SK-N-SH (cell line): ENCODE measurements around the gene SDF2L1. TPM values are rescaled to one million over a fixed set of nuclear protein-coding genes. Genes with fewer than 3 reads are reported as not detected.

Experiments
- CTCF ChIA-PET: fragments of 300-600, 350-600 bp; formaldehyde crosslinking; extraction: SDS; loops from one replicate; lab custom pipeline; 2021; lab: Yijun Ruan, JAX
- POLR2A ChIA-PET: fragments of 350-600 bp; sonication (Branson Sonifier 250); formaldehyde crosslinking; extraction: SDS; loops from one replicate; lab custom pipeline; 2020; ENCODE audit warnings: antibody characterized with exemption, inconsistent platforms; lab: Yijun Ruan, JAX
- DNase-seq: peaks from one replicate; pipeline ENCODE4 v3.0.0; 2012
- H2AFZ ChIP-seq: fragments of 200-600 bp; sonication (generic); 2 replicates; pipeline ENCODE4 v1.8.1; 2016; ENCODE audit warnings: antibody characterized with exemption, mild to moderate bottlenecking, low read depth
- H3F3A ChIP-seq: fragments of 200-600 bp; sonication (generic); replicated peaks from 2 replicates; pipeline ENCODE3; 2016; ENCODE audit warnings: antibody characterized with exemption, mild to moderate bottlenecking; ENCODE audit not compliant: insufficient read depth
- H3K27ac ChIP-seq, 2 experiments: fragments of 200-500 bp in 1 of 2; fragments of 200-600 bp in 1 of 2; sonication (Bioruptor generic) in 1 of 2; sonication (generic), shearing (Covaris generic) in 1 of 2; 2 replicates each; pipeline versions ENCODE4 v1.5.1 to v1.6.1; 2014 to 2016; ENCODE audit warnings: low read depth in 2 of 2, inconsistent platforms in 1 of 2, low read length in 1 of 2, mild to moderate bottlenecking in 1 of 2, mixed read lengths in 1 of 2
- H3K27me3 ChIP-seq: fragments of 200-600 bp; sonication (generic), shearing (Covaris generic); 2 replicates; pipeline ENCODE4 v1.6.1; 2016; ENCODE audit warnings: mixed run types; ENCODE audit not compliant: insufficient read depth
- H3K36me3 ChIP-seq, 2 experiments: fragments of 200-500 bp in 1 of 2; fragments of 200-600 bp in 1 of 2; sonication (Bioruptor generic) in 1 of 2; sonication (generic) in 1 of 2; replicated peaks in 1 of 2; 2 replicates each; pipeline versions ENCODE3 to v1.5.1; 2014 to 2016; ENCODE audit warnings: low read length in 1 of 2, mild to moderate bottlenecking in 1 of 2; ENCODE audit not compliant: insufficient read depth in 2 of 2, control insufficient read depth in 1 of 2
- H3K4me1 ChIP-seq, 2 experiments: fragments of 200-500 bp in 1 of 2; fragments of 200-600 bp in 1 of 2; sonication (Bioruptor generic) in 1 of 2; sonication (generic), shearing (Covaris generic) in 1 of 2; 2 replicates each; pipeline versions ENCODE4 v1.5.1 to v1.6.1; 2014 to 2016; ENCODE audit warnings: low read depth in 1 of 2, low read length in 1 of 2, mixed run types in 1 of 2; ENCODE audit not compliant: insufficient read depth in 2 of 2, control insufficient read depth in 1 of 2
- H3K4me2 ChIP-seq: fragments of 200-600 bp; sonication (generic), shearing (Covaris generic); 2 replicates; pipeline ENCODE4 v1.6.1; 2017; ENCODE audit warnings: mixed run types
- H3K4me3 ChIP-seq, 2 experiments: fragments of 200-500 bp in 1 of 2; fragments of 200-600 bp in 1 of 2; sonication (Bioruptor generic) in 1 of 2; sonication (generic), shearing (Covaris generic) in 1 of 2; 2 replicates each; pipeline versions ENCODE4 v1.5.1 to v1.8.1; 2014 to 2016; ENCODE audit warnings: low read depth in 2 of 2, inconsistent platforms in 1 of 2, low read length in 1 of 2, mild to moderate bottlenecking in 1 of 2, mixed read lengths in 1 of 2, moderate library complexity in 1 of 2
- H3K79me2 ChIP-seq: fragments of 200-600 bp; sonication (generic); 2 replicates; pipeline ENCODE4 v1.8.1; 2017; ENCODE audit warnings: mild to moderate bottlenecking; ENCODE audit not compliant: insufficient read depth
- H3K9ac ChIP-seq: fragments of 200-600 bp; sonication (generic); 2 replicates; pipeline ENCODE4 v1.6.1; 2017; ENCODE audit warnings: mixed run types
- H3K9me2 ChIP-seq: fragments of 200-600 bp; sonication (generic); 2 replicates; pipeline ENCODE4 v1.6.1; 2017; ENCODE audit warnings: mixed run types
- H3K9me3 ChIP-seq: fragments of 200-600 bp; sonication (generic); 2 replicates; pipeline ENCODE4 v1.6.1; 2017; ENCODE audit warnings: mixed run types, mild to moderate bottlenecking, moderate library complexity
- H4K20me1 ChIP-seq: fragments of 200-600 bp; sonication (generic); 2 replicates; pipeline ENCODE4 v1.6.1; 2017; ENCODE audit warnings: mild to moderate bottlenecking, mixed run types; ENCODE audit not compliant: insufficient read depth
- ELF1 ChIP-seq: IDR thresholded peaks from 2 replicates; pipeline ENCODE4 v1.4.0; 2012
- EP300 ChIP-seq, 2 experiments: IDR thresholded peaks; 2 replicates each; pipeline versions ENCODE4 v1.4.0 to v1.6.1; 2012; ENCODE audit warnings: borderline replicate concordance in 1 of 2, low read depth in 1 of 2, low read length in 1 of 2
- EZH2phosphoT487 ChIP-seq: fragments of 200-600 bp; sonication (generic); IDR thresholded peaks from 2 replicates; pipeline ENCODE4 v1.6.1; 2017; ENCODE audit warnings: low read depth, mixed run types, mild to moderate bottlenecking, antibody characterized with exemption, moderate library complexity, borderline replicate concordance
- FOXM1 ChIP-seq: IDR thresholded peaks from 2 replicates; pipeline ENCODE4 v1.4.0; 2012; ENCODE audit warnings: low read depth, mild to moderate bottlenecking
- GABPA ChIP-seq: IDR thresholded peaks from 2 replicates; pipeline ENCODE4 v1.4.0; 2012; ENCODE audit warnings: low read depth, mild to moderate bottlenecking
- GATA2 ChIP-seq: sonication (generic); formaldehyde crosslinking; IDR thresholded peaks from 2 replicates; pipeline ENCODE4 v1.5.0; 2020; ENCODE audit warnings: mild to moderate bottlenecking, missing genetic modification reagents
- IRF3 ChIP-seq: fragments of 150-350 bp; IDR thresholded peaks from 2 replicates; pipeline ENCODE4 v1.6.1; 2016; ENCODE audit warnings: mild to moderate bottlenecking, low read depth, low read length
- JUND ChIP-seq: IDR thresholded peaks from 2 replicates; pipeline ENCODE4 v1.4.0; 2012
- MXI1 ChIP-seq: IDR thresholded peaks from 2 replicates; pipeline ENCODE4 v1.6.1; 2012; ENCODE audit warnings: mild to moderate bottlenecking, low read depth, low read length, improper control_type of control experiment
- NFIC ChIP-seq: IDR thresholded peaks from 2 replicates; pipeline ENCODE4 v1.4.0; 2012; ENCODE audit warnings: borderline replicate concordance
- RCOR1 ChIP-seq: fragments of 150-350 bp; IDR thresholded peaks from 2 replicates; pipeline ENCODE4 v1.6.1; 2017; ENCODE audit warnings: antibody characterized with exemption, low read length
- RXRA ChIP-seq: IDR thresholded peaks from 2 replicates; pipeline ENCODE4 v1.4.0; 2012; ENCODE audit warnings: low read depth, mild to moderate bottlenecking, borderline replicate concordance
- SIN3A ChIP-seq: IDR thresholded peaks from 2 replicates; pipeline ENCODE4 v1.6.1; 2012; ENCODE audit warnings: low read depth, mild to moderate bottlenecking, low read length, moderate library complexity, borderline replicate concordance
- TAF1 ChIP-seq: IDR thresholded peaks from 2 replicates; pipeline ENCODE4 v1.6.1; 2012; ENCODE audit warnings: low read depth, mild to moderate bottlenecking, low read length, moderate library complexity, borderline replicate concordance
- TCF12 ChIP-seq: IDR thresholded peaks from 2 replicates; pipeline ENCODE4 v1.4.0; 2012
- TEAD4 ChIP-seq: IDR thresholded peaks from 2 replicates; pipeline ENCODE4 v1.4.0; 2012; ENCODE audit warnings: mild to moderate bottlenecking, borderline replicate concordance; ENCODE audit not compliant: insufficient read depth
- USF2 ChIP-seq: fragments of 150-350 bp; IDR thresholded peaks from 2 replicates; pipeline ENCODE4 v1.6.1; 2017; ENCODE audit warnings: antibody characterized with exemption, low read length, low read depth, borderline replicate concordance
- YY1 ChIP-seq: IDR thresholded peaks from 2 replicates; pipeline ENCODE4 v1.4.0; 2012; ENCODE audit warnings: low read depth, mild to moderate bottlenecking
- ZBTB33 ChIP-seq: IDR thresholded peaks from 2 replicates; pipeline ENCODE4 v1.4.0; 2012; ENCODE audit warnings: low read depth, borderline replicate concordance
- WGBS: methylation state at CpG from one replicate; pipeline ENCODE4 v1.1.6; 2017; ENCODE audit warnings: low lambda C conversion rate; 5-methylcytosine and 5-hydroxymethylcytosine counted together
- polyA plus RNA-seq, 3 experiments: library from polyadenylated mRNA; depleted of rRNA; stranded (reverse); fragments of >200 nt; gene quantifications; 2 replicates each; pipeline ENCODE4 v1.2.3, GENCODE V29; 2012

Gene SDF2L1
- polyA plus RNA-seq, 1 of the 3 experiments (the other 2 are of a cell fraction) = 60.9 TPM

- TF ChIP-seq YY1 (no peak), RXRA (no peak), MXI1 (no peak), TEAD4 (no peak), TCF12 (no peak), EZH2phosphoT487 (no peak), SIN3A (no peak)
These were observed 26.9 kb downstream of the SDF2L1 start (continued) for GRCh38 chr22:21669026-21669425.

- H3K36me3 ChIP-seq = peaks cover 33 to 60% of the 10 kb centered on the region in 2 experiments
- CTCF ChIA-PET = interaction anchor here (1.1 to 2.0 kb wide), 3 partner anchors 25 to 266 kb away, joined by 4 to 5 read pairs (median 4); partner anchors contain the start of gene SDF2L1
These were observed 30.1 kb downstream of the SDF2L1 start for GRCh38 chr22:21672107-21672629.

GRCh38 chr22:21673534-21674321 is 31.6 kb downstream of the SDF2L1 start:
- no peaks in the 10 kb centered on the region for H4K20me1 ChIP-seq
- H3K36me3 ChIP-seq = peaks cover 33 to 60% of the 10 kb centered on the region in 2 experiments
- H3K79me2 ChIP-seq = peaks cover 20% of the 10 kb centered on the region; the same call in 1 of the 2 replicates
- H3K4me2 ChIP-seq = no peak overlapping the region
- H3K9me3 ChIP-seq = no peaks in the 10 kb centered on the region
- H2AFZ ChIP-seq = no peak overlapping the region
- H3K4me1 ChIP-seq = no peaks in the 10 kb centered on the region
- ChIA-PET CTCF (interaction anchor here (0.7 to 1.1 kb wide), 2 partner anchors 31 to 264 kb away, joined by 3 read pairs; no protein-coding TSS in a partner anchor), POLR2A (interaction anchor here (1.2 kb wide), 1 partner anchor 8 kb away, joined by 3 read pairs; the partner anchor contains the start of gene PPIL2)
- no peak overlapping the region for H3K4me3 ChIP-seq
- no peaks in the 10 kb centered on the region for H3F3A ChIP-seq
- H3K9ac ChIP-seq = no peak overlapping the region
- no peaks in the 10 kb centered on the region for H3K9me2 ChIP-seq
- no peaks in the 10 kb centered on the region for H3K27me3 ChIP-seq
- H3K27ac ChIP-seq = no peak overlapping the region
- DNase-seq = no peak
- no peak for TF ChIP-seq EP300 (IDR thresholded peaks at IDR 0.05; ENCODE audit: borderline replicate concordance in 1 of 2, low read depth in 1 of 2, low read length in 1 of 2)
- no peak for TF ChIP-seq JUND
- TF ChIP-seq RCOR1 = no peak
- no peak for TF ChIP-seq IRF3
- no peak for TF ChIP-seq ELF1
- no peak for TF ChIP-seq NFIC
- no peak for TF ChIP-seq TAF1
- no peak for TF ChIP-seq FOXM1
- TF ChIP-seq MXI1 = no peak
- no peak for TF ChIP-seq USF2
- TF ChIP-seq TCF12 = no peak
- no peak for TF ChIP-seq GATA2 (CRISPR knock-in tag)
- TF ChIP-seq ZBTB33 = no peak
- WGBS = 98% methylated on average over 9 of the region's 12 CpGs

More at GRCh38 chr22:21672107-21672629, 30.1 kb downstream of the SDF2L1 start:
- no peaks in the 10 kb centered on the region for H3K27me3 ChIP-seq
- H3K27ac ChIP-seq = no peak overlapping the region
- H3K79me2 ChIP-seq = peaks cover 31% of the 10 kb centered on the region
- no peak overlapping the region for H2AFZ ChIP-seq
- TF ChIP-seq GABPA = no peak
- 92% methylated on average over 6 of the region's 6 CpGs for WGBS
- no peak overlapping the region for H3K4me2 ChIP-seq
- no peaks in the 10 kb centered on the region for H3F3A ChIP-seq
- no peaks in the 10 kb centered on the region; a peak in 1 of 4 replicates for H3K4me1 ChIP-seq
- H3K9me2 ChIP-seq = no peaks in the 10 kb centered on the region
- no peaks in the 10 kb centered on the region for H3K9me3 ChIP-seq
- H4K20me1 ChIP-seq = no peaks in the 10 kb centered on the region
- POLR2A ChIA-PET = interaction anchor here (0.6 kb wide), 1 partner anchor 27 kb away, joined by 3 read pairs; no protein-coding TSS in a partner anchor
- no peak overlapping the region for H3K9ac ChIP-seq
- no peak for DNase-seq
- no peak overlapping the region for H3K4me3 ChIP-seq
